ENCODE data around the gene TTLL8.

Gene TTLL8

DNA sequence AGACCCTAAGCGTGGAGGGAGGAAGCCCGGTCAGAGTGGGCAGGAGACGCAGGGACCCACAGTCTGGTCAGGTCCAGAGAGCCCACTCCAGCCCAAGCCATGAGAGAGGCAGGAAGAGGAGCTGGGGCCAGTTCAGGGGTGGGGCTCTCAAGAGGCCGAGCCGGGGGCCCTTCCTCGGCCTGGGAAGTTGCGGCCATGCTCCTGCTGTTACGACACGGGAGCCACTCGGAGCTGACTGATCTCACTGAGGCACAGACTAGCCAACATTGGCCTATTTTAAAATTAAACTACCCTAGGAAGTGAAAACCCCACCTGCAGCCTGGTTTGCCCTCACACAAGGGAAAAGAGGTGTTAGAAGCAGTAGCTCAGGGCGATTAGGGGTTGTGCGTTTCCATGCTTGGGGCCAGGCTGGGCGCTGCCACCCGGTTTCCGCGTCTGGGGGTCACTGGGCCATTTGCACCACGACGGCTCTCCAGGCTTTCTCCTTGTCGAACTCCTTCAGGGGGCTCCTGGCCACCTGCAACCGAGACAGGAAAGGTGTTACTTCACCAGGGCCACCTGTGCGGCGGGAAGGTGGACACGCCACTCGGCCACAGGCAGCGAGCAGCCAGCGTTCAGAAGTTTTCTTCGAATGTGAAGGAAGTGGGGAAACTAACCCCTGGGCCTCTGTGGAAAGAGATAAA is 3.2 kb upstream of the TTLL8 start:
- no peak for DNase-seq (ENCODE audit: low read depth)

DNA sequence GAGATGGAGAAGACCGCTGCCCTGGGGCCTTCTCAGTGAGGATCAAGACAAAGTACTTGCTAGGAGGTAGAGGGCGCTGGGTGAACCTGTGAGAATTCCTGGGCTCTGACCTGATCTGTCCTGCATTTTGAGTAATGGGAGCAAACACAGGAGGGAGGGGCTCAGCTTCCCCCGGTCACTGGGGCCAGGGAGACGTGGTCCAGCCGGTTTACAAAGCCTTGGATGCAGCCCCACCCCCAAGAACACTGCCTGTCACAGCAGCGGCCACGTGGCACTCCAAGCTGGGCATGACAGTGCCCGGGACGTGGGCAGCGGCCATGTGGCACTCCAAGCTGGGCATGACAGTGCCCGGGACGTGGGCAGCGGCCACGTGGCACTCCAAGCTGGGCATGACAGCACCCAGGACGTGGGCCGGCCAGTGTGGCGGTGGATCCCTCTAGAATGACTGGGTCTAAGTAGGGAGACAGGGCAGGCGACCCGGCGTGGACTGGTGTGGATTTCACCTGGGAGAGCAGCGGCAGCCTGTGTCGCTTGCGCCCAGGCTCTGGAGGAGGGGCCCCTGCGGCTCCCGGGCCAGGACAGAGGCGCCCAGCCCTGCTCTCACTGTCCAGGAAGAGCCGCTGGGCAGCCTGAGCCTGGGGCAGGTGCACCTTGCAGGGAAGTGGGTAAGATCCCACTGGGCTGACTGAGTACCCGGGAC is 2.5 kb upstream of the TTLL8 start:
- DNase-seq (ENCODE audit: low read depth), result no peak

GRCh38 chr22:50059881-50060262 is 1.8 kb upstream of the TTLL8 start:
- DNase-seq (ENCODE audit: low read depth), result no peak

DNA sequence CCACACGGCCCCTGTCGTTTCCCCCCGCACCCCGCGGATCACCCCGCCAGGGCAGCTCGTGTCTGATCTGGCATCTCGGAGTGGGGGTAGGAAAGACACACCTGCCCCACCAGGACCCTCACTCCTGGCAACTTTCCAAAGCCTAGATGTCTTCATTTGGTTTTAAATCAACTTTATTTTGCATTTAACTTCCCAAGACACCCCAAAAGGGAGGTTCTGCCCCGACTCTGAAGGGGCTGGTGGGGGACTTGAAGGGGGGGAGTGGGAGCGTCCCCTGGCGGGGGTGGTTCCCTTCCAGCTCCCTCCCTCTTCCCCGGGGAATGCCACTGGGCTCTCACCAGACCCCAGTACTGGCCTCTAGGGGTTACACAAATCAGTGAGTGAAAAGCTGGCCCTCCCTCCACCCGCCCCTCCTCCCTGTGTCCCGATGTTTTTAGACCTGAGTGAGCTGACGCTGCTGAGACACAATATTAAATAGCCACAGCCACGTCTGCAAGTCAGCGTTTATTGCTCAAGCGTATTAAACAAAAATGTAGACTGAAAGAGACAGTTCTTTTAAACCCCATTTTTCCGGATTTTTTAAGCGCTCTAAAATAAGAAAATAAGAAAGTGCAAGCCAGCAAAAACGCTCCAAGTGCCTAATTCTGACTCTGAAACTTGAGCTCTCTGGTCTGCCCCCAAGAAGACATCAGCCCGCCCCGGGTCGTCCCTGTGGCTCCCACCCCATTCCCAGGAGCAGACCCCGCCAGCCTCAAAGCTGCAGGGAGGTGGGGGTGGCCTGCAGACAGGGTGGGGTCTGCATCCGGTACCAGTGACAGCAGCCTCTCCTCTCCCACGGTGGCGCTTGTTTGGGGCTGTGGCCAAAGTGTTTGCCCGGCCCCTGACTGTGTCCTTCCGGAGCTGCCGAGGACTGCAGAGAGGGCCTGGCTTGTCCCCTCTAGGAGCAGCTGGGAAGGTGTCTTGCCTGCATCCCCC is 1.1 kb upstream of the TTLL8 start:
- no peak for DNase-seq (ENCODE audit: low read depth)

DNA sequence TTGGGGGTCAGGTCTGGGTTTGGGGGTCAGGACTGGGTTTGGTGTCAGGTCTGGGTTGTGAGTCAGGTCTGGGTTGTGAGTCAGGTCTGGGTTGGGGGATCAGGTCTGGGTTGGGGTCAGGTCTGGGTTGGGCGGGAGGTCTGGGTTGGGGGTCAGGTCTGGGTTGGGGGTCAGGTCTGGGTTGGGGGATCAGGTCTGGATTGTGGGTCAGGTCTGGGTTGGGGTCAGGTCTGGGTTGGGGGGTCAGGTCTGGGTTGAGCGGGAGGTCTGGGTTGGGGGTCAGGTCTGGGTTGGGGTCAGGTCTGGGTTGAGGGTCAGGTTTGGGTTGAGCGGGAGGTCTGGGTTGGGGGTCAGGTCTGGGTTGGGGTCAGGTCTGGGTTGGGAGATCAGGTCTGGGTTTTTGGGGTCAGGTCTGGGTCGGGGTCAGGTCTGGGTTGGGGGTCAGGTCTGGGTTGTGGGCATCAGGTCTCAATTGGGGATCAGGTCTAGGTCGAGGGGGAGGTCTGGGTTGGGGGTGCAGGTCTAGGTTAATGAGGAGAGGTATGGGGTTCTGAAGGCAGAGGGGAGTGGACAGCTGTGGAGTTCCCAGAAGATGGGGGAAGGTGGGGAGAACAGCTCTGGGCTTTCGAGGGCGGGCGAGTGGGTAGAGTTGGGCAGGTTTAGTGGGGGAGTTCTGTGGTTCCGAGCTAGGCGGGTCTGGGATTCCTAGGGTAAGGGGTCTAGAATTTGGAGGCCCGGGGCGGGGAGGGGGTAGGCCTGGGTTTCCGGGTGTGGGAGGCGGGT is 629 bp downstream of the TTLL8 start:
- no peak for DNase-seq (ENCODE audit: low read depth)

DNA sequence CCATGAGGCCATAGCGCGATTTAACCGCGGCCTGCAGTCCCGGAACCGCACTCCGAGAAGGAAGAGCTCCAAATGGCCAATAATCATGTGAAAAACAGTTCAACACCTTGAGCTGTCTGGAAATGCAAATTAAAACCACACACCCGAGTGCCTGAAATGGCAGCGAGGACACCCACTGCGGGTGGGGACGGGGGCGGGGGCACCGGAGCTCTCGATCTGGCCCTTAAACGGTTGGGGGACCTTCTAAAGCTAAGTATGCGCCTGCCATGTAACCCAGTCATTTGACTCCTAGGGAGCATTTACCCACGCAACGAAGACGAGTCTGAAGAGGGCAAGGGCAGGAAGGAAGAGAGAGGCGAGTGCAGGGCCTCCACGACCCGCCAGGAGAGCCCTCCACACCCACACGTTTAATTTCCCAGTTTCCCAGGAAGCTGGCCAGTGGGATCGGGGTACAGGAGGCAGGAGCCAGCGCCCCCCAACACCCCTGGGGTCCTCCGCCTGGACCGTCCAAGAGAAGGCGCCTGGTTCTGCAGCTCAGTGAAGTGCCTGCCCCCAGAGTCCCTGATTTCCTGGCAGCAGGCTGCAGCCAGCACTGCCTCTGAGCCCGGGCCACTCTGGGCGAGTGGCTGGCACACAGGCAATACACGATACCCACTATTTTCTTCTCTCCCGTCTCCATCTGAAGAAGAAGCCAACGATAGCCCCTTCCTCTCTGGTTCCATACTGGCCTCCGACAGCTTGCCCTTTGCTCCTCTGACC is 1.7 kb downstream of the TTLL8 start:
- DNase-seq (ENCODE audit: low read depth), result no peak

DNA sequence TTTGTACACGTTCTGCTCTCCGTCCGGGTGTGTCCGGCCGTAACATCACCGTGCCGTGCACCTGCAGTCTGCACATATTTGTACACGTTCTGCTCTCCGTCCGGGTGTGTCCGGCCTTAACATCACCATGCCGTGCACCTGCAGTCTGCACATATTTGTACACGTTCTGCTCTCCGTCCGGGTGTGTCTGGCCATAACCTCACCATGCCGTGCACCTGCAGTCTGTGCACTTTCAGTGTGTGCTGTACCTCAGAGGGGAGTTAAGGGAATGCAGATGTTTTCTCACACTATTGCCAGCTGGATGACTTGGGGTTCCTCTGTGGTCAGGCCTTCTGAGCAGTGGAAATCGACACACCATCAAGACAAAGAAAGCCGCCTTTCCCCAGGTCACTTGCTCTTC is 4.2 kb downstream of the TTLL8 start:
- no peak for DNase-seq (ENCODE audit: low read depth)

DNA sequence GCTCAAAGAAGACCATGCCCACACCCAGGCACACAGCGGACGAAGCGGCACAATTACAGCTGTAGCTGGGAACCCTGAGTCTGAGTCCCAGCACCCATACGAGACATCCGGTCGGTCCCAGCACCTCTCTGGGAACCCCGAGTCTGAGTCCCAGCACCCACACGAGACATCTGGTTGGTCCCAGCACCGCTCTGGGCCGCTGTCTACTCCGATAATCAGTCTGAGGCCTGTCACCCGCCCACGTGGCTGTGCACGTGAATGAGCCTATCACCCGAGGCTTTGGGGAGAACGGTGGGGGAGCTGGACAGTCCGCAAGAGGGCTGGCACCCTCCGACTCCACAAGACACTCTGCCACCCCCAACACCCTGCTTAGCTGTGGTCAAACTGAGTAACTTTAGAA is 6.2 kb downstream of the TTLL8 start:
- no peak for DNase-seq (ENCODE audit: low read depth)

DNA sequence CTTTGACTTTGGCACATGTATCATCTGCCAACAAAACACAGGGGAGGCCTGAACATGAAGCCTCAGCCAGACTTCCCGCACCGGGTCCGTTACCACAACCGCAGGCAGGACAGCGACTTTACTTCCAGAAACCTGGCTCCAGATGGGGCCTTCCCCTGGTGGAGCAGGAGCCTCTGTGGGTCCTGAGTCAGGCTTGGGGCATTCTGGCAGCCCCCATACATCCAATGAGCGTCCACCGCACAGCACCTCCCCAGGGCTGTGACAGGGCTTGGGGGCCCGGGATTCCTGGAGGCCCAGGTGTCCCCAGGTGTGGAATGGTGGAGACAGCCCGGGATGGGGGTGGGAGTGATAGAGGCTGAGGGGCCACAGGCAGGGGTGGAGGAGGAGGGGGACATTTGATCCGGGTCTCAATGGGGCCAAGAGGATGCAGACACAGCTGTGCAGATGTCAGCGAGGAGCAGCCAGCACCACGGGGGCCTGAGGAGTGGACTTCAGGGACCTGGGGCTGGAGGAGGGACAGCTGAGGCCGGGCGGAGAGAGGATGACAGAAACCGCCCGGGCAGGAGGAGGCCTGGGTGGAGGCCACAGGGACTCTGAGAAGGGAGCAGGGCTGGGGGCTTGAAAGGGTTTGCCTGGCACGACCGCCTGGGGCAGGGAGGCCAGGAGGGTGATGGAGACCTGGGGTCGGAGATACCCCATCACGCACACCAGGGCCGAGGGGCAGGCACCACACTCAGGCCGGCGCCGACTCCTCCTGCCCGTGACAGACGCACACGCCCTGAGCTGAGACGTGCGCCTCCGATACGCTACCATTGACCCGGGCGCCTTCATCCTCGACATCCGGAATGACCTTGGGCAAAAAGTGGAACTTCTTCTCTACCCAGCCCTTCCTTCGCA is 8.6 kb downstream of the TTLL8 start:
- DNase-seq (ENCODE audit: low read depth), result no peak

GRCh38 chr22:50048836-50049235 is 9.3 kb downstream of the TTLL8 start:
- no peak for DNase-seq (ENCODE audit: low read depth)

- no peak for DNase-seq (ENCODE audit: low read depth)
Measured at GRCh38 chr22:50048061-50048765, 9.9 kb downstream of the TTLL8 start.

DNA sequence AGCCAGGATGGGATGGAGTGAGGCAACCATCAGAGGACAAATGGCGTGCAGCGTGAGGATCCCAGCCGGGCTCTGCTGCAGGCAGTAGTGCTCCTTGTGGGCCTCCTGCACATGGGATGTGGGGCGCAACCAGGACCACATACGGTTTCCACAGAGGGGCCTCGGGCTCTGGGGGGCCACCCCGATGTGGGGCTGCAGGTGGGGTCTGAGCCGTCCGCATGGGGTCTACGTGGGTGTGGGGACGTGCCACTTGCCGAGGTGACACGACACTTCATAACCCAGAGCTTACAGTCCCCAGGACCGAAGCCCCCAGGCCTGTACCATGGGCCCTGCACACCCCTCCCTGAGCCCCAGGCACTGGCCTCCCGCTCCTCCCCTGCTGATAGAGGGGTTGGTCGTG is 10.8 kb downstream of the TTLL8 start:
- DNase-seq (ENCODE audit: low read depth), result no peak

DNA sequence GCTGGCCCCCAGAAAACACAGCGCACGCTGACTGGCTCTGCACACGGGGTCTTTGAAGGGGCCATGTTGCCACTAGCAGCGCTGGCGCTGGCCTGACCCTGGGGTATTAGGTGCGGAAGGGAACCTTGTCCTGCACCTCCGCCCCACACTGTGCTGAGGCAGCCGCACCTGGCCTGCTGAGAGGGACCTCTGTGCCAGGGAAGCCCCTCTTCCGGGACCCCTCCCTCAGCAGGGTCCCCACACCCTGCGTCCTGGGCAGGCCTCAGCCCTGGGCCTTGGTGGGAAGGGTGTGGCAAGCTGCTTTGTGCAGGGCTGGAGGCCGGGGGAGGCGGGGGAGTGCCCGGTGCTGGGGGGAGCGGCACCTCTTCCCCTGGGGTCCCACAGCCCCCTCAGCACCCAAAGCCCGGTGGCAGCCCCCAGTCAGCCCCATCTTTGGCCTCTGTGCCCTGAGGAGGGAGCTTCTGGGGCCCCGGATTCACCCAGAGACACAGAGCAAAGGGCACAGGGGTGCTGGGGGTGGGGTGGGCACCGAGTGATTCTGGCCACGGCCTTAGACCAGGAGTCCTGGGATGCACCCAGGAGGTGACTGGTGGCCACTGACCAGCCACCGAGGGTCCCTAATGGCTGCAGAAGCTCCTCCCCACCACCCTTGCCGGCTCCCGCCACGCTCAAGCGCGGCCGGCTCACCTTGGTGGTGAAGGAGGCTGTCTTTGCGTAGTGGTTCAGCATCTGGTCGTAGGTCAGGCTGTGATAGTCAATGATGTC is 11.4 kb downstream of the TTLL8 start:
- no peak for DNase-seq (ENCODE audit: low read depth)

- no peak for DNase-seq (ENCODE audit: low read depth)
Measured at GRCh38 chr22:50046019-50046415, 12.1 kb downstream of the TTLL8 start.

DNA sequence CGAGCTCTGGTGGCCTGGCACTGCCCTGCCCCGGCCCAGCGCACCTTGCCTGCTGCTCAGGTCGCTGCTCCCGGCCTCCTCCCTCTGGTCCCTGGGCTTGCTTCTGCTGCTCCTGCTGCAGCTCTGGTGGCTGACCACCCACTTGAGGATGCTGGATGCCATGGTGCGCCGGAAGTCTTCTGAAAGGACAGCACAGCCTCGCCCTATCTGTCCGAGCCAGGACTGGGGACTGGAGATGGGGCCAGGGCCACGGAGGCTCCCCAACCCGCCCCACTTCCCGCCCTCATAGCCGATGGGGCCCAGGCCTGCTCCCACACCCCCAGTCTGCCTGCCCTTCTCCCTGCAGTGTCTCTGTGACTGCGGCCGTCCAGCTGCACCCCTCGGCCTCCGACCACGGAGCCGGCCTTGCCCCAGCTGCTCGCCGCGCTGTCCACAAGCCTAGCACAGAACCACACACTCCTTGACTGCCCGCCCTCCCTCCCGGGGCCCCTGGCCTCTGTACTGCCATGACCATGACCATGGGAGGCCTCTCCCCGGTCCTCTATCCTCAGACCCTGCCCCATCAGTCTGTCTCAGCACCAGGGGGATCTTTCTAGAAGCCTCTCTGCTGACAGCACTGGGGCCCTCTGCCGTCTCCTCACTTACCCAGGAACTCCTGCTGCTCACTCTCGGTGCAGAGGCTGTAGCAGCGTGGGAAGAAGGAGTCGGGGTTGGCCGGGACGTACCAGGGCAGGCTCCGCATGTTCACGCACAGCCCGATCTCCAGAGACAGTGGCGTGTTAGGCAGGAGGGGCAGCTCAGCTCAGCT is 12.7 kb downstream of the TTLL8 start:
- DNase-seq (ENCODE audit: low read depth), result no peak

DNA sequence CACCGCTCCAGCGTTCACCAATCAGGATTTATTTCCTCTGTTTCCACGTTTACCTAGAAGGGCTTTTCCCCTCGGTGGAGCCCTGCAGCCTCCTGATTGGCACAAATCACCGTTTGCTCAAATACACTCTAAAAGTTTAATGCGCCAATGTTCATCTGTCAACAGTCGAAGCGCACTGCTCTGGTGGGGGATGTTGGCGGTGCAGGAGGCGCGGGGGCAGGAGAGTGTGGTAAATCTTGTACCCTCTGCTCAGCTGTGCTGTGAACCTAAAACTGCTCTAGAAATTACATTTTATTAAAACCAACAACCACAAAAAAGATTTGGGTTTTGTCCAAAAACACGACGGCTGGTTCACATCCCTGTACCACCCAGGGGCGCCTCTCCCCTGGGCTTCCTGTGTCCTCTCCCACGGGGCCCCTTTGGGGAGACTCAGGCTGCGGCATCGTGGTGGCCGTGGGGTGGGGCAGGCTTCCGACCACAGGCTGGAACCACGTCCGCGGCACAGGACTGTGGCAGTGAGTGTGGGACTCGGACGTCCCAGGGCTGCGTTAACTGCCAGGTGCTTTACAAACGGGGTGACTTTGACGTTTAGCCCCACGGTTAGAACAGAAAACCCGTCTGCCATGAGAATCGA is 13.5 kb downstream of the TTLL8 start:
- no peak for DNase-seq (ENCODE audit: low read depth)

- DNase-seq (ENCODE audit: low read depth), result no peak
Measured at GRCh38 chr22:50041361-50042065, 16.6 kb downstream of the TTLL8 start.
